Stimulated activated CD4-positive, alpha-beta T cell treated with anti-CD3 and anti-CD28 coated beads, Interleukin-15, amount 100 ng/mL, for 24 hours (primary cell): ENCODE data around the gene ESYT3.
"Not testable (repeated sequence)": the region's sequence is repeated elsewhere in the genome, so short reads cannot be mapped to it uniquely, and the experiment has no call there.

Source experiments
- DNase-seq: peaks from one replicate; pipeline ENCODE4 v3.0.0-alpha.2; 2020

The ESYT3 gene

GRCh38 chr3:138463724-138464490, 29.5 kb downstream of the ESYT3 start:
- no peak for DNase-seq

DNA sequence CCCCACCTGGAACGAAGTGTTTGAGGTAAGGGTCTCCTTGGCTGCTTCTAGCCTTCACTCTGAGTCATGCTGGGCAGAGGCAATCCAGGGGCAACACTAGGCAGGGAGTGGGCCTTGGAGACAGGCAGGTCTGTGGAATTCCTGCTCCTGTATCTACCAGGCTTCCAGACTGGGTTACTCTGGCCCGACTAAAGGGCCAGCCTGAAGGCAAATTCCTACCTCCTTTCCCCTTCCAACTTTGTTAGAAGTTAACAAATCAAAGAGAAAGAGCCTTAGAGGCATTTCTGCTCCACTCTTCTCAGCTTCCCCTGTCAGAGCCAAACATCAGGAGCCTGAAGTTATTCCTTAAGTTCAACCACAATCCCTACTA, 30.1 kb downstream of the ESYT3 start:
- DNase-seq = no peak

GRCh38 chr3:138465451-138465850, 31.0 kb downstream of the ESYT3 start:
- DNase-seq = no peak

GRCh38 chr3:138465925-138466324, 31.5 kb downstream of the ESYT3 start:
- no peak for DNase-seq

DNA sequence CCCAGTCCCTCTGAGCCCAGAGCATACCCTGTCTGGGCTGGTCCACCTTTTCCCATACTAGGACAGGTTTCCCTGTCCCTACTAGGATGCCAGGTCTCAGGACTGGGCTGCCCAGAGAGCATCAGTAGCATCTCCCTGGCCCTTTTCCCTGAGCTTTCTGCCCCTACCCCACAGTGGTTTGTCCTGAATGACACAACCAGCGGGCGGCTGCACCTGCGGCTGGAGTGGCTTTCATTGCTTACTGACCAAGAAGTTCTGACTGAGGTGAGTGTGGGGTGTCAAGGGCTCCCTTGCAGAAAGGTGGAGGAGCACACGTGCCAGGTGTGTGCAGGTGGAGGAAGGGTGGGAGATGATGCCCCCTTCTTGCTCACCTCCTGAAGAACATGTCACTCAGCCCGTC, 33.5 kb downstream of the ESYT3 start:
- no peak for DNase-seq

DNA sequence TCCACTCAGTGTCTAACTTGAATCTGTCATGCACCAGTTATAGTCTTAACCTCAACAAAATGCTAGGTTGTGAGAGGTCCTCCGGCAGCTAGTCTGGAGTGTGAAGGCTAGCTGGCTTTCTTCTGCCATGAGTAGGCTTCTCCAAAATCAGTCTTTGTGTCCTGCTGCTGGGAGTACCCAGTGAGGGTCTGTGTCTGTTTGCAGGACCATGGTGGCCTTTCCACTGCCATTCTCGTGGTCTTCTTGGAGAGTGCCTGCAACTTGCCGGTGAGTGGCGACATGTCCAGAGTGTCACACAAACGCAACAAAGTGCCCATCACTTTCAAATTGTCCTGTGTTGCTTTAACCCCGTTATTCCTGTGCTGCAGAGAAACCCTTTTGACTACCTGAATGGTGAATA, 34.0 kb downstream of the ESYT3 start:
- no peak for DNase-seq

DNA sequence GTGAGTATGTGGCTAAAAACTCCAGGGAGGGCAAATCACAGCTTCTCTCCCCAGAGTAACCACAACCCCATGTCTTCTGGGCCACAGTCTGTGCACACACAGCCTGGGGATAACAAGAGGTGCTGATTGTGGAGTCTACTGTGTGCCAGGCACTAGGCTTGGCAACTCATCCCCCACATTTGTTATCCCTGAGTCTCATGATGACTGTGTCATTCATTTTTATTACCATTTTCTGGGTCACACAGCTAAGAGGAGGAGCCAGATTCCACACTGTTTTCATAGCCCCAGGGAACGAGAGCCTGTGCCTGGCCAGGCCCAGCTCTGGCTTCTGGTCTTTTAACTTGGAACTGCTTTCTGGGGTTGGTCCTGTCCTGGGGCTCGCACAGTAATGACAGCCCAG, 34.5 kb downstream of the ESYT3 start:
- DNase-seq = no peak

GRCh38 chr3:138469874-138470273, 35.5 kb downstream of the ESYT3 start:
- no peak for DNase-seq

GRCh38 chr3:138470687-138471086, 36.3 kb downstream of the ESYT3 start:
- no peak for DNase-seq

DNA sequence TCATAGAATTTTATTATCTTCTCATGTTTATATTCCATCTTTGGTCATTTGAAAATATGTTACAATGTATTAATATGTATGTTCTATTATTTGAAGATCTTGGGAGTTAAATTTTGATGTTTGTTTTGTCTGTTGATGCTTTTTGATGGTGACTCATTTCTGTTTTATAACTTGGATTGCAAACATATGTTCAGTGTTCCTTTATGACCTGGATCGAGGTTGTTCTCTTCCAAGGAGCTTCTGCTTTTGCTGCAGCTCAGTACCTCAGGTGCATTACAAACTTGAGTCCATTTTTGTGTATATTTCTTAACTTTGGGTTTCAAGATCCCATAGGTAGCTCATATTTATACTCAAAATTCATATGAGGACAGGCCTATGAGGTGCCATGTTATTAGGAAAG, 37.1 kb downstream of the ESYT3 start:
- DNase-seq = no peak

GRCh38 chr3:138472141-138472825, 37.9 kb downstream of the ESYT3 start:
- no peak for DNase-seq

- DNase-seq = no peak
Measured at GRCh38 chr3:138473391-138473790, 39.0 kb downstream of the ESYT3 start.

GRCh38 chr3:138474163-138474562, 39.7 kb downstream of the ESYT3 start:
- no peak for DNase-seq

DNA sequence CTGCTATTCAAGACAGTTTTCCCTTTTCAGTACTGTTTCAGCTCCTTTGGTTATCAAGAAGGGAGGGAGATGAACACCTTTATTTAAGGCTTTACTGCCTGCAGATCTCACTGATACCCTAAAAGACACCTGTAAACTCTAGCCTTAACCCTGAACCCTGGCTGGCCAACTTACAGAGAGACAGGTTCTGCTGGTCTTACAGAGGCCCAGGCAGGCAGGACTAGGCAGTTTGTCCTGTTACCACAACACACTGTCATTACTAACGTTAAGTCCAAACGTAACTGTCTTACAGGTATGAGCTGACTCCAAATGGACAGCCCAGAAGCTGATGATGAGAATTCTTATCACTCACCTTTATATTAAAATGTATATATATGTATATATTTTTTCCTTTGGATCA, 42.1 kb downstream of the ESYT3 start:
- no peak for DNase-seq

- DNase-seq = no peak
Measured at GRCh38 chr3:138477120-138477519, 42.7 kb downstream of the ESYT3 start.

GRCh38 chr3:138477801-138478200, 43.4 kb downstream of the ESYT3 start:
- no peak for DNase-seq

- DNase-seq = peak; percentile 48
Measured at GRCh38 chr3:138479438-138479863, 45.0 kb downstream of the ESYT3 start.

DNA sequence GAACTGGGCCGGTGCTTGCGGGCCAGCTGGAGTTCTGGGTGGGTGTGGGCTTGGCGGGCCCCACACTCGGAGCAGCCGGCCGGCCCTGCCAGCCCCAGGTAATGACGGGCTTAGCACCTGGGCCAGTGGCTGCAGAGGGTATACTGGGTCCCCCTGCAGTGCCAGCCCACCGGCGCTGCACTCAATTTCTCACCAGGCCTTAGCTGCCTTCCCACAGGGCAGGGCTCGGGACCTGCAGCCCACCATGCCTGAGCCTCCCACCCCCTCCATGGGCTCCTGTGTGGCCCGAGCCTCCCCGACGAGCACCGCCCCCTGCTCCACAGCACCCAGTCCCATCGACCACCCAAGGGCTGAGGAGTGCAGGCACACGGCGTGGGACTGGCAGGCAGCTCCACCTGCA, 50.3 kb downstream of the ESYT3 start:
- DNase-seq = not testable (repeated sequence)

DNA sequence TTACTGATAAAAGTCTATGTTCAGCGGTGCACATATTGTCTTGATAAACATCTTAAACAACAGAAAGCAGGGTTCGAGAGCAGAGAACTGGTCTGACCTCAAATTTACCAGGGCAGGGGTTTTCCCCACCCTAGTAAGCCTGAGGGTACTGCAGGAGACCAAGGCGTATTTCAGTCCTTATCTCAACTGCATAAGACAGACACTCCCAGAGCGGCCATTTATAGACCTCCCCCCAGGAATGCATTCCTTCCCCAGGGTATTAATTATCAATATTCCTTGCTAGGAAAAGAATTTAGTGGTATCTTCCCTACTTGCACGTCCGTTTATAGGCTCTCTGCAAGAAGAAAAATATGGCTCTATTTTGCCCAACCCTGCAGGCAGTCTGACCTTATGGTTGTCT, 52.2 kb downstream of the ESYT3 start:
- not testable (repeated sequence) for DNase-seq

DNA sequence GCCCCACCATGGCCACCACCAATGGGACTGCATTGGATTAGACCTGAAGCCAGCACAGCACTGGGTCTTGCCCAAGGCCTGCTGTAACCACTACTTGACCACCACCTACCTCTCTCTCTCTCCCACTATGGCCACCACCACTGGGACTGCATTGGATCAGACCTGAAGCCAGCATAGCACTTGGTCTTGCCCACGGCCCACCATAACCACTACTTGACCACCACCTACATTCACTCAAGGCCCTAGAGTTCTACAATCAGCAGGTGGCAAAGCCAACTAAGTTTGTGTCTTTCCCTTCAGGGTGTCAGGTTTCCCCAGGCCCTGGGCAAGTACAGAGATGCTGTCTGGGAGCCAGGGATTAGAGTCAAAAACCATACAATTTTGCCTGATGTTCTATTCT, 57.6 kb downstream of the ESYT3 start:
- no peak for DNase-seq

DNA sequence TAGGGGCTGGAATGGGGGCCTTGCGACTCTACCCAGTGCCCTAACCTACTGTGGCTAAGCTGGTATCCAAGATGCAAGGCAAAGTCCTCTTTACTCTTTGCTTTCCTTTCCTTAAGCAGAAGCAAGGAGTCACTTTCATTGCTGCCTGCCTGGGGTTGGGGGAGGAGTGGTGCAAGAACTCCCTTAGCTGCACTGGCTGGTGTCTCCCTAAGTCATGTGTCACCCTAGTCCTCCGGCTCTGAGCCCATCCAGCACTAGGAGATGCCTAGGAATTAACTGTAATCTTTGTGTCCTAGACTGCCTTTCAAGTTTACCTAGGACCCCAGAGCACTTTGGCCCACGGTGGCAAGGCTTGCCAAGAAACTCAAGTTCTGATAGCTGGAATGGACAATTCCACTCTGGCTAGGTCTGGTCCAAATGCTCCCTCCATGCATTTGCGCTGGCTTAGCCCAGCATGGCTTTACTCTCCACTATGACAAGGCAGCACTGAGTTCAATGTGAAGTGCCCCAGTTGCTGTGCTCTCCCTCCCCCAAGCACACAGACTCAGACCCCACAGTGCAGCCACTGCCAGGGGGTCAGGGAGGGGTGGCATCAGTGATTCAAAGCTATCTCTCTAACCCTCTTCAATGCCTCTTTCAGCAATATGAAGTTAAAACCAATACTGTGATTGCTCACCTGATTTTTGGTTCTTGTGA, 58.7 kb downstream of the ESYT3 start:
- no peak for DNase-seq

- DNase-seq = no peak
Measured at GRCh38 chr3:138493804-138494606, 59.6 kb downstream of the ESYT3 start.

DNA sequence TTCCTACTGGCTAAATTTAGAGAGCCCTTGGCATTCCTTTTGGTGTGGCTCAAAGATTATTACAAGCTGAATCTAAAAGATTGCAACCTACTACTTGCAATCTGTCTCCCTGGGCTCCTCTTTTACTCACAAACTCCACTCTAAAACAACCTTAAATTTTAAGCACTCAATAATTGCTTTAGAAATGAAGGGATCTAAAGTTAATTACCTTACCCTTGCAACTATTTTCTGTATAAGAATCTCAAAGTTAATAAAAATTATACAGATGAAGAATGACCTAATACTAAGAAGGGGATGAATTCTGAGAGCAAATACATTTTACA, 60.2 kb downstream of the ESYT3 start:
- no peak for DNase-seq
